Adrenal gland (tissue), 5 donors: Measurements from ENCODE around the gene POLD2.

Experiments used
- CTCF ChIP-seq, 6 experiments: fragments of 450-650 bp in 4 of 6; fragments of 200-600 bp in 2 of 6; sonication (generic) in 1 of 6; IDR thresholded peaks; 1 replicate in 5 of 6; 2 replicates in 1 of 6; pipeline versions ENCODE4 v1.5.1 to v1.8.0; 2016 to 2021; ENCODE audit warnings: antibody characterized with exemption in 6 of 6, mild to moderate bottlenecking in 2 of 6, moderate library complexity in 1 of 6
- POLR2A ChIP-seq, 2 donors: fragments of 450-650 bp; IDR thresholded peaks; one replicate each; pipeline ENCODE4 v1.6.1; 2017; ENCODE audit warnings: antibody characterized with exemption in 2 of 2, mild to moderate bottlenecking in 2 of 2, moderate library complexity in 1 of 2
- donor health status: DM: no; HTN: no; CAD: no.

- TF ChIP-seq CTCF (IDR thresholded peaks at IDR 0.05) = no peak
- no peak for TF ChIP-seq POLR2A (IDR thresholded peaks at IDR 0.05)
Observed at GRCh38 chr7:44152971-44153947, 29.9 kb upstream of the POLD2 start.
